GM19397 (cell line): ENCODE measurements around the gene KCTD17.
"Not testable (repeated sequence)": the region's sequence is repeated elsewhere in the genome, so short reads cannot be mapped to it uniquely, and the experiment has no call there.

Experiments used
- ATAC-seq: cut with Tn5 transposase; IDR thresholded peaks from one replicate; pipeline ENCODE4 v1.9.1; 2021; ENCODE audit warnings: mild to moderate bottlenecking, moderate library complexity; ENCODE audit not compliant: unreplicated experiment

Gene KCTD17

GRCh38 chr22:37059876-37060449 lies 8.4 kb downstream of the KCTD17 start:
- ATAC-seq = no peak

- ATAC-seq = no peak
Observed at GRCh38 chr22:37060801-37061610, 9.5 kb downstream of the KCTD17 start.

GRCh38 chr22:37061611-37062375 lies 10.3 kb downstream of the KCTD17 start:
- ATAC-seq = no peak

- no peak for ATAC-seq
Observed at GRCh38 chr22:37062376-37062675, 10.8 kb downstream of the KCTD17 start.

- no peak for ATAC-seq
Observed at GRCh38 chr22:37062702-37063381, 11.3 kb downstream of the KCTD17 start.

GRCh38 chr22:37063431-37064420 lies 12.2 kb downstream of the KCTD17 start:
- ATAC-seq = no peak

GRCh38 chr22:37064553-37064952 lies 13.0 kb downstream of the KCTD17 start:
- no peak for ATAC-seq

GRCh38 chr22:37065180-37065579 lies 13.6 kb downstream of the KCTD17 start:
- ATAC-seq = no peak

- ATAC-seq = no peak
Observed at GRCh38 chr22:37065961-37066360, 14.4 kb downstream of the KCTD17 start.

- no peak for ATAC-seq
Observed at GRCh38 chr22:37067428-37067827, 15.9 kb downstream of the KCTD17 start.

GRCh38 chr22:37068859-37069258 lies 17.3 kb downstream of the KCTD17 start:
- no peak for ATAC-seq

- no peak for ATAC-seq
Observed at GRCh38 chr22:37069319-37069718, 17.8 kb downstream of the KCTD17 start.

GRCh38 chr22:37069719-37070118 lies 18.2 kb downstream of the KCTD17 start:
- no peak for ATAC-seq

- ATAC-seq = no peak
Observed at GRCh38 chr22:37070334-37070733, 18.8 kb downstream of the KCTD17 start.

- no peak for ATAC-seq
Observed at GRCh38 chr22:37070744-37071143, 19.2 kb downstream of the KCTD17 start.

- ATAC-seq = not testable (repeated sequence)
Observed at GRCh38 chr22:37071850-37072592, 20.5 kb downstream of the KCTD17 start.

- ATAC-seq = no peak
Observed at GRCh38 chr22:37072673-37073072, 21.1 kb downstream of the KCTD17 start.

GRCh38 chr22:37074537-37074936 lies 23.0 kb downstream of the KCTD17 start:
- ATAC-seq = no peak

- no peak for ATAC-seq
Observed at GRCh38 chr22:37075046-37075445, 23.5 kb downstream of the KCTD17 start.
